Measurements from ENCODE around the gene TRAK2.

TRAK2 gene

GRCh38 chr2:201343559-201343958 lies 107.7 kb downstream of the TRAK2 start:
- H3K27ac Mint-ChIP-seq, result no peak overlapping the region
- no peak overlapping the region for H3K4me3 Mint-ChIP-seq
- H3K9me3 Mint-ChIP-seq, result peaks cover 5% of the 10 kb centered on the region
- no peak for ATAC-seq
- H3K27me3 Mint-ChIP-seq, result no peaks in the 10 kb centered on the region
- H3K4me1 Mint-ChIP-seq, result no peaks in the 10 kb centered on the region
- no peak for DNase-seq
- peaks cover 25% of the 10 kb centered on the region for H3K36me3 Mint-ChIP-seq (ENCODE audit: low read depth)

GRCh38 chr2:201342923-201343322 lies 108.3 kb downstream of the TRAK2 start:
- Mint-ChIP-seq H3K9me3 (peaks cover 5% of the 10 kb centered on the region), H3K4me3 (no peak overlapping the region), H3K4me1 (no peaks in the 10 kb centered on the region), H3K27ac (no peak overlapping the region), H3K27me3 (no peaks in the 10 kb centered on the region), H3K36me3 (ENCODE audit: low read depth) (peaks cover 27% of the 10 kb centered on the region)
- no peak for DNase-seq
- ATAC-seq, result no peak

GRCh38 chr2:201329409-201329808 lies 121.8 kb downstream of the TRAK2 start:
- DNase-seq (no peak), ATAC-seq (no peak)
- Mint-ChIP-seq H3K36me3 (ENCODE audit: low read depth) (peaks cover 13% of the 10 kb centered on the region), H3K4me1 (peaks cover 3% of the 10 kb centered on the region), H3K9me3 (peaks cover 27% of the 10 kb centered on the region), H3K27ac (no peak overlapping the region), H3K4me3 (no peak overlapping the region), H3K27me3 (no peaks in the 10 kb centered on the region)

GRCh38 chr2:201327678-201328077 lies 123.6 kb downstream of the TRAK2 start:
- Mint-ChIP-seq H3K9me3 (peaks cover 34% of the 10 kb centered on the region), H3K4me1 (peaks cover 3% of the 10 kb centered on the region), H3K27ac (no peak overlapping the region), H3K36me3 (ENCODE audit: low read depth) (peaks cover 28% of the 10 kb centered on the region), H3K4me3 (no peak overlapping the region), H3K27me3 (no peaks in the 10 kb centered on the region)
- ATAC-seq (no peak), DNase-seq (no peak)

Measured in activated naive CD8-positive, alpha-beta T cell treated with anti-CD3 and anti-CD28 coated beads, Interleukin-2, amount 50 U/mL, for 24 hours (primary cell).